ENCODE measurements around the gene RAPGEF1.
A peak's percentile ranks its signal among the peaks of the same experiment; 100 is the strongest.

The RAPGEF1 gene

DNA sequence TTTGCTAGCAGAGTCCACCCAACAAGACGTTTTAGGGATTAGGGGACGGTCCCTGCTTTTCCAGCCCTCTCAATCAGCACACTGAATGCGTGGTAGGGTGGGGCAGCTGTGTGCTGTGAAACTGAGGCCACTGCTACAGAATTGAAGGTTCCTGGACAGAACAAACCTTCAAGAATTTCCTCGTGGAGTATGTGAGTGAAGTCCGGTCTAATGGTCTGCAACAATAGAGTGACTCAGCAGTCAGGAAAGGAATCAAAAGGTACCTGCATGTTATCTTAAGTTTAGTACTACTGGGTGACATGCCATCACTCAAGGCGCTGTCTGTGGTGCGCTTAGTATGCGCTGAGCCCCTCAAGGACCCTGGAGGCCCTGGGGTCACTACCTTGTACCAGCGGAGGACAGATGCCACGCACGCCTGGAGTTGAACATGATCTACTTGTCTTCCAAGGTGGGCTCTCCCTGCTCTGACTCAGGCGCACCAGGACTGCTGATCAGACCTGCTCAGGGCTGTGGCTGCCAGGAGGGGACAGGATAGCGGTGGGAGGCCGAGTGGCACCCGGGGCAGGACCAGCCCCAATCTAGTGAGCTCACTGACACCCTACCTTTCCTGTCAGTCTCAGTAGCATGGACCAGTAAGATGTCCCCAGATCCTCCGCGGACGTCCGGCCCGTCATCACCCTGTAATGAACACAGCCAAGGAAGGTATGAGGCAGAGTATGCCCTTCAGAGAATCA is 144.0 kb downstream of the RAPGEF1 start:
- no peak overlapping the region for H3K4me3 ChIP-seq (ENCODE audit: low read depth, low read length)
- TF ChIP-seq, protein P1, sequence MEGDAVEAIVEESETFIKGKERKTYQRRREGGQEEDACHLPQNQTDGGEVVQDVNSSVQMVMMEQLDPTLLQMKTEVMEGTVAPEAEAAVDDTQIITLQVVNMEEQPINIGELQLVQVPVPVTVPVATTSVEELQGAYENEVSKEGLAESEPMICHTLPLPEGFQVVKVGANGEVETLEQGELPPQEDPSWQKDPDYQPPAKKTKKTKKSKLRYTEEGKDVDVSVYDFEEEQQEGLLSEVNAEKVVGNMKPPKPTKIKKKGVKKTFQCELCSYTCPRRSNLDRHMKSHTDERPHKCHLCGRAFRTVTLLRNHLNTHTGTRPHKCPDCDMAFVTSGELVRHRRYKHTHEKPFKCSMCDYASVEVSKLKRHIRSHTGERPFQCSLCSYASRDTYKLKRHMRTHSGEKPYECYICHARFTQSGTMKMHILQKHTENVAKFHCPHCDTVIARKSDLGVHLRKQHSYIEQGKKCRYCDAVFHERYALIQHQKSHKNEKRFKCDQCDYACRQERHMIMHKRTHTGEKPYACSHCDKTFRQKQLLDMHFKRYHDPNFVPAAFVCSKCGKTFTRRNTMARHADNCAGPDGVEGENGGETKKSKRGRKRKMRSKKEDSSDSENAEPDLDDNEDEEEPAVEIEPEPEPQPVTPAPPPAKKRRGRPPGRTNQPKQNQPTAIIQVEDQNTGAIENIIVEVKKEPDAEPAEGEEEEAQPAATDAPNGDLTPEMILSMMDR (IDR thresholded peaks at IDR 0.05; ENCODE audit: low read depth, low read length) = no peak

DNA sequence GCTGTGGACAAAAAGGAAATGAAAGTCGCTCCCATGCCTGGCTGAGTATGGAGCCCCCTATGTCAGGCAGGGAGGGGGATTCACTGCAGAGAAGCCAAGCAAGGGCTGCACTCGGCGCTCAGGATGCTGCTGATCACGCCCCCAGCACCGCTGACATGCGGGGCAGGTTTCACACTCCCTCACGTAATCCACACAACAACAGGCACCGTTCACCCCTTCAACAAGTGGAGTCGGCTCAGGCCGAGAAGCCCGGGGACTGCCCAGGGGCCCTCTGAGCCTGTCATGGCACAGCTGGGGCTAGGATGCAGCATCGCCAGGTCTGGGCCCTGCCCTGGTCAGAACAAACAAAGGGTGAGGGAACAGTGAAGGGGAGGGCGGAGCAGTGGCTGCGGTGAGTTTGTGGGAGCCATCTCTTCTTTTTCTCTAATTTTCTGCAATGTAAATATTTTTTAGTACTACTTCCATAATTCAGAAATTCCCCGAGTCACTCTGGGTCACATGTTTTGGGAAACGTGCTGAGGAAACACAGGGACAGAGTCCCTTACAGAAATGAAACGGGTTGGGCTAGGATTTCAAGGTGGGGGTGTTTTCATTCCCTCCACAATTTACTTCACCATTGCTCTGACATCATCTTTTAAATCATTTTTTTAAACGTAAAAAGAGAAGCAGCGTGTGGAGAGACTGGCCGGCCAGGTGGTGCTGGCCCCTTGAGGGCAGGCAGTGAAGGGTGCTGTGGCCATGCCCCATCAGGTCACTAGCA is 144.8 kb downstream of the RAPGEF1 start:
- no peak overlapping the region for H3K4me3 ChIP-seq (ENCODE audit: low read depth, low read length)
- TF ChIP-seq, protein P1 (IDR thresholded peaks at IDR 0.05; ENCODE audit: low read depth, low read length) = no peak

DNA sequence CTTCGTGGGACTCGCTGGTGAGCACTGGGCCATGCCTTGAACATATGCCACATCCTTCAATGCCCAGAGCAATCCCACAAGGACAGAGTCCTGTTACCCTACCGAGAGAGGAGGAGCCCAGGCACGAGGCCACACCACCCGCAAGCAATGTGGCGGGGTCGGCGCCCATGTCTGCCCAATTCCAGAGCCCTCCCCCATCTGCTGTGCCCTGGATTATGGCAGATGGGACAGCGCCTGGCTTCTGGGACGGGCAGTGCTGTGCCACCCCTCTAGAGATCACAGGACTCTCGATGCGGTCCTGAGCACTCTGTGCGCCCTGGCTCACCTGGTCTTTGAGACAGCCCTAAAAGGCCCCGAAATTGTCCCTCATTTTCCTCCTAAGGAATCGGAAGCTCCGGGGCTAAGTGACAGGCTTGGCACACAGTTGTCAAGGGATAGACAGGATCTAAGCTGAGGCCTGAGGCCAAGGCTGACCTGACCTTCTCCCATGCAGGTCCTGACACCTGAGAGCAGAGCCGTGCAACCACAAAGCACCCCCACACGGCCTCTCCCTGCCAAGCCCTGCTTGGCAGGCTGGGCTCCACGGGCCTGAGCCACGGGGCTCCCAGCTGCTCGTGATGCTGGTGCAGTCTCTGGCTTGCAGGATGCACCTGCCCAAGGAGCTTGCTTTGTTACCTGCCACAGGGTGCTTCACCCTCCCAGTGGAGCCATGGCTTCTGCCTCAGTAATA is 145.8 kb downstream of the RAPGEF1 start:
- H3K4me3 ChIP-seq (ENCODE audit: low read depth, low read length) = no peak overlapping the region
- TF ChIP-seq, protein P1 (IDR thresholded peaks at IDR 0.05; ENCODE audit: low read depth, low read length) = no peak

DNA sequence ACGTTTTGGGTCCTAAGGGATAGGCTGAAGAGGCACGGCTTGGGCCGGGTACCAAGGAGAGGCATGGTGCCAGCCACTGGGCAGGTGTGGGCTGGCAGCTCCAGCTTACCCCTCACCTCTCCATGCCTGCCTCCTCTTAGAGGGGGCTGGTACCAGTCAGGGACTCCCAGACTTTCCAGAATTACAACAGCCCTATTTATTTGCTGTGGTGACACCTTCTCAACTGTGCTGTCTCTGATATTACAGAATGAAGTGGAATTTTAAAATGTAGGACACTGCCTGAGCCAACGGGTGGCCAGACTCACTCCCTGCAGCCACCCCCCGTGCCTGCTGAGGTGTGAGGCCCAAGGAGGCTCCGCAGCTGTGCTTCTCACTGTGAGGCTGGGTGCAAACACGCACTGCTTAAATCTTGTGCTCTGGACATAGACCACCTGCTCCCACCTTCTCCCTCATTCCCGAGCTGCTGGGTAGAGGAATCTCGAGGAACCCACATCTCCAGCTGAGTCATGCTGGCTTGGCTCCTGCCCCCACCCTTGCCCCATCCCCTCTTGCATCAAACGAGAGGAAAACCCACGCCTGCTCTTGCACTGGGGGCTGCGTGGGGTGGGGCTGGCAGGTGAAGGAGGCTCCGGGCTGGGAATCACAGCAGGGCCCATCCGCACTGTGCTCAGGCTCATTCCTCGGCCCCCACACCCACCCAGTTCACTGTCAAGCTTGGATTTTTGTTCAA is 146.6 kb downstream of the RAPGEF1 start:
- H3K4me3 ChIP-seq (ENCODE audit: low read depth, low read length) = no peak overlapping the region
- TF ChIP-seq, protein P1 (IDR thresholded peaks at IDR 0.05; ENCODE audit: low read depth, low read length) = no peak

DNA sequence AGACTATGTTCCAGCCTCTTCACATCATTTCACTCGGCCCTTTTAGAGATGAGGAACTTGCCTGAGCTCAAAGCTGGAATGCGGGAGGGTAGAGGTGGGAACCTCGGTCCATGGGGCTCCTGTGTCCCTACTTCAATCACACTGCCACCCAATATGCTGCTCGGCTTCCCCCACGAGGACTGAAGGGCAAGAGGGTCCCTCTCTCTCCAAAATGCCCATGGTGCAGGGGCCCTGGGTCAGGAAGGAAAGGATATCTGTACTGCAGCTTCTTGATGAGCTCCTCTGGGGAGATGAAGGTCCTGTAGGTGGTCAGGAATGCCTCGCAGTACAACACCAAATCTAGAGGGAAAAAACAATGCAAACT is 148.0 kb downstream of the RAPGEF1 start:
- no peak overlapping the region for H3K4me3 ChIP-seq (ENCODE audit: low read depth, low read length)
- TF ChIP-seq, protein P1 (IDR thresholded peaks at IDR 0.05; ENCODE audit: low read depth, low read length) = no peak

DNA sequence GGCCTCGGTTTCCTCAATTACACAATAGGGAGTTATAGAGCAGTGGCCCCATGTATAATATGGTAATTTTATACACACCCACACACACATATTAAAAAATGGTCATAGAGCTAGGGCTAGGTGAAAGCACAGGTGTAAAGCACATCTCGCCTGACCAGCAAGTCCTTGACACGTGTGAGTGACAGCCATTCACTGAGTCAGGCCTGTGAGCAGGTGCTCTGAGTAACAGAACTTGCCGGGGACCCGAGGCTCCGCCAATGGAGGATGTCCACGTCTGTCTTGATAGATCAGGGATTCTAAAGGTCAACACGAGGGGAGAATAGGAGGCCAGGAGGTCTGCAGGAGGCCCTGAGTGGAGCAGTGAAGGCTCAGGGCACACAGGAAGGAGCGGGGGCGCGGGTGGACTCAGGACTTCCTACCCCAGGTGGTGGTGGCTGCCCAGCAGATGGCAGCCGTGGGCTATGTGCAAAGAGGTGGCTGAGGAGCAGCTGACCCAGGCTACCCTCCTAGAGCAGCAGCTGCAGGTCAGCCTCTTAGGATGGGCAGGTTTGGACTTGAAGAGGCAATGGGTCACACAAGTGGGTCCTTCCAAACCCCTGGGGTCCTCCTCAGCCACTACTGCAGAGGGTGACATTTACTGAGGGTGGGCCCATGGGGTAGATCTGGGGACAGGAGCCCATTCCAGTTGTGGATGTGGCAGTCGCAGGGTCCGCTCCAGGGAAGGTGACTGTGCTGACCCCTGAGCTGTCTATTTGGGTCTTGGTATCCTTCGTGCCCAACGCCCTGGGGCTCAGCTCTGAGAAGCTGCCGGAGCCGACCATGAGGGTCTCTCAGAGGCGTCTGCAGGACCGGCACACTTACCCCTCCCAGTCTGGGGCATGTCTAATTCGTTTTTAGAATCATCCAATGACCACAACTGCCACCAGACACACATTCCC is 148.7 kb downstream of the RAPGEF1 start:
- H3K4me3 ChIP-seq (ENCODE audit: low read depth, low read length) = no peak overlapping the region
- TF ChIP-seq, protein P1 (IDR thresholded peaks at IDR 0.05; ENCODE audit: low read depth, low read length) = peak; percentile 78
